ENCODE measurements around the gene CCDC60.

The CCDC60 gene

DNA sequence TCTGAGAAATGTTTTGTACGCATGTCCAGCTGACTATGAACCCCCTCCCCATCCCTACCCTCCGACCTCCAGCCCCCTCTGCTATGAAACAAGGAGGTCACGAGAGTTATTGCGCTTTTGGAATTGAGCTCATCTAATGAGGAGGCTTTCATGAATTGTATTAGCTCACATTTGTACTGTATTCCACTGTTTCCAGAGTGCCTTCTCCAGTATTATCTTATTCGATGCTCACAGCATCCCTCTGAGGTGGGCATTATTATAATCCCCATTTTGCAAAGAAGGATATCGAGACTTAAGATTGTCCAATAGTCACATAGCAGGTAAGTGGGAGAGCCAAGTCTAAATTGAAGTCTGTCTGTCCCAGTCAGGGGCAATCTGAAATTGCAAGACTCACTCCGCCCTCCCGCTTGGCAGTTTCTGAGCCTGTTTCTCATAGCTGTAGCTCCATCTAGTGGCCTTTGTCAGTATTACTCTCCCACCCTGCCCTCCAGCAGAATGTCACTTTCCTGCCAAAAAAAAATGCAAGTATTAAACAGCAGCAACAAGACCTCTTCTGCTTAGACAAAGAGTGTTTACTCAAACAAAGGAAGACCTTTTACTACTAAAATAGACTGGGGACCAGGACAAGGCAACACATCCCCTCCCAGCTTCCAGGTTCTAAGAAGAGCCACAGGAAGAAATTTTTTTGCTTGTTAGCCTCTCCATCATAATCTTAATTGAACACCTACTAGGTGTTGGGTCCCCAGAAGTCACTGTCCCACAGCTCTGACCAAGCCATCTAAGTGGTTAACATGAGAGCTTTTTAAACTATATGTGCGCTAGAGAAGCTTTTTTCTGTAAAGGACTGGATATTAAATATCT is 210.5 kb downstream of the CCDC60 start:
- DNase-seq = peak; percentile 44 to 57

DNA sequence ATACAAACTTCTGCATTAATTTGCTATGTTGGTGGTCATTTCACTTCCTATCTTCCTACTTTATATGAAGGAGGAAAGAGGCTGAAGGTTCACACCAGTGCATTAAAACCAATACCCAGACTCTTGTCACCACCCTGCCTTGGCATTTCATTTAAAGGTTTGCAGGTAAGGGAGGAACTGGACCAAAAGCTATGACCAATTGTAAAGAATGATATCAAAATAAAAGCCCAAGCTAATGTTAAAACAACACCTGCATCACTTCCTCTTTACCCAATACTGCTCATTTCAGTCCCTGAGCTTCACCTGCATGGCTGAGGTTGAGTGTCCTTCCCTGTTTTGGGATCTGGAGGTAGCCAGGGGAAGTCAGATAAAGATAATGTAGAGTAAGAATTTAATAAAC is 211.8 kb downstream of the CCDC60 start:
- no peak for DNase-seq

DNA sequence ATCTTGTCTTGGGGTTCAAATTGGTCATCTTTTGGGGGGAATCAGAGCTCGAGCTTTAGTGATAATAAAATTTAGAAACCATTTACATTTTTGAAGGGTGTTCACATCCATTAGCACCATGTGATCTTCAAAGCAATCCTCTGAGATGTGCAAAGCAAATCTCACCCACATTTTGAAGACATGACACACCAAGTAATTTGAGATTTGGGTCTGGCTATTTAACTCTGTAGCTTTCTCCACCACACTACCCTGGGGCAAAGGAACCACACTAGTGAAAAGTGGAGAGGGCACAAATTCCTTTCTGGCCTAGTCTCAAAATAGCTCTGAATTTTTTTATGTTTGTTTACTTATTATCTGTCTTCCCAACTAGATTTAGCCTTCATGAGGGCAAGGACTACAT is 212.5 kb downstream of the CCDC60 start:
- DNase-seq = no peak

DNA sequence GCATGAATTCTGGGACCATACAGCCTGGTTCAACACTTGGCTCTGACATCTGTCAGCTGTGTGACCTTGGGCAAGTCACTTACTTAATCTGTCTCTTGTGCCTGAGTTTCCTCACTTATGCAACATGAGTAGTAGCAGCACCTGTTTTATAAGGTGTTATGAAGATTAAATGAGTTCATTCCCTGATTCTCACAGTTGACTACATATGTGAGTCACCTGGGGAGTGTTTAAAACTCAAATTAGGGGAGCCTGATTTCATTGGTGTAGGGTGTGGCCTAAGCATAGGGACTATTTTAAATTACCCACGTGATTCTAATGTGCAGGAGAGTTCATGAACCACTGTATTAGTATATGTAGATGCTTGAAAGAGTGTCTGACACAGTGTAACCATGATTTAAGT is 222.3 kb downstream of the CCDC60 start:
- DNase-seq = no peak

DNA sequence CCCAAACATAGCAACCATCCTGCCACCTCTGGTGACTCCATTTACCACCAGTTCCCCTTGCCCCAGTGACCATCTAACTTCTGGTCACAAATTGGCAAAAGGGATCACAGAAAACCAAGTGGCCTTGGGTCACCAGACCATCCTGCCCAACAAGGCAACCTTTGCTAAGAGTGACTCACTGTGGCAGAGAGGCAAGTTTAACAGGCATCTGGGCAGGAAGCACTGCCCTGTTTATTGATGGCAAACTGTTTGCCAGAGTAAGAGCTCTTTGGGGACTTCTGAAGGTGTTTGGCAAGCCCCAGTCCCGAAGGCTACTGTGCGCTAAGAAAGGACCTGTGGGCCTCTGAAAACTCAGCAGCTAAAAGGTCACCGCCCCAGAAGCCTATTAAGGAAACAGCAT is 230.9 kb downstream of the CCDC60 start:
- DNase-seq = no peak

DNA sequence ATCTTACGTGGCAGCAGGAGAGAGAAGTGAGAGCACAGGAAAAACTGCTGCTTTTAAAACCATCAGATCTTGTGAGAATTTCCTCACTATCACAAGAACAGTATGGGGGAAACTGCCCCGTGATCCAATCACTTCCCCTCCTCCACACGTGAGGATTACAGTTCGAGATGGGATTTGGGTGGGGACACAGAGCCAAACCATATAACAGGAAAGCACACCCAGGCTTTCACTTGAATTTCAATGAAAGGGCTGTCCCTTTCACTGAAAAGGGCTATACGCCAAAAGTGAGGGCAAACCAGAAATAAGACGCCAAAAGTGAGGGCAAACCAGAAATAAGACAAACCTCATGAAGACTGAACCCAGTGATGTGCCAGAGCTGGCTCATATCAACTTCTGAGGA is 236.2 kb downstream of the CCDC60 start:
- no peak for DNase-seq

DNA sequence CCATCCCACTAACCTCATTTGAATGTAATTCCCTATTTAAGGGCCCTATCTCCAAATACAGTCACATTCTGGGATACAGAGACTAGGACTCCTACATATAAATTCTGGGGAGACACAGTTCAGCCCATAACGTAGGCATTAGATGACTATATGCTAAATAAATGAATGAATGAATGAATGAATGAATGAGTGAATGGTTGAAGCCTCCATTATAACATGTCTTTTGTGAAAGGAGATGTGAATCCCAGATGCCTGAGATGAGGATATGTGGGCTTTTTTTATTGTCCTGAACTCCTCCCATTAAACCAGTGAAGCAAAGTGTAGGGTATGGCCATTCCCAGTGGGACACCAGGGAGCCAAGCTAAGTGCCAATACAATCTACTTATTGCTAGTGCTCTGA is 238.6 kb downstream of the CCDC60 start:
- DNase-seq = no peak

DNA sequence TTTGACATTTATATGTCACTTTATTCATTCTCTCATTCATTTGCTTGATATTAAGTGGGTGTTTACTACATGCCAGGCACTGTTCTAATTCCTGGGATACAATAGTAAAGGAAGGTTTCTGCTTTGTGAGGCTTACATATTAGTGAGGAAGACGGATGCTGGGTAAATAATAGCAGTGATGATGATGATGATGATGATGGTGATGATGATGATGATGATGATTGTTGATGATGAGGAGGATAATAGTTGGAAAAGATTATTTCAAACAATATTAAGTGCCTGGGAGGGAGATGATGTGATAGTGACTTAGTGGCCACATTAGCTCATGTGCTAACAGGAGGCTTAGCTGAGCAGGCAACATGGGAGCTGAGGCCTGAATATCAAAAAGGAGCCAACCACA is 239.7 kb downstream of the CCDC60 start:
- no peak for DNase-seq

DNA sequence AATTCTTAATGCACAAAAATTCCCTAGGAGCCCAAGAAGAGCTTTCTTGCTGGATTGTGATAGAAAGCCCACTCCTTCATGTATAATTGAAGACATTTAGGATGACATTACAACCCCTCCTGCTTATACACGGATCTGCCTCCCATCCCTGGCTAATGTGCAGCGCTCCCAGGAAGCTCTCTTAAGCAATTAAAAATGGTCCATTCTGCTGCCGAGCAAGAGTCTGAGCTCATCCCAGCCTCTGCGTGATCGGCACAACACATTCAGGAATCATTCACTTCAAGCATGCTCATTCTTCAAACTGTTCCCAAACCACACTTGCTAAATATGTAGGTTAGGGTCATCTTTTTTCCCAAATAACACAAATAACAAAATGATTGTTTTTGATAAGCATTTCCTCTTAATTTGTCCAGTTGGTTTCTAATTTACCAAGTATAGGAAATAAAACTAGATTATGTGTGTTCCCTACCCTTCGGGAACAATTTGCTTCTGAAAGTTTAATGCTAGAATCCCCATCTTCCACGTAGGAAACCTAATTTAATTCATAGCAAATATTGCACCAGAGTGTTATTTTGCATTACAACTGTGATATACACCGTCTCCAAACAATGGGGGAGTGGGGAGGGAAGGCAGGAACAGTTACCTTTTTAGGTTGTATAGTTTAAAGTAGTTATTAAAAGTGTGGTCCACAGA is 241.7 kb downstream of the CCDC60 start:
- no peak for DNase-seq

DNA sequence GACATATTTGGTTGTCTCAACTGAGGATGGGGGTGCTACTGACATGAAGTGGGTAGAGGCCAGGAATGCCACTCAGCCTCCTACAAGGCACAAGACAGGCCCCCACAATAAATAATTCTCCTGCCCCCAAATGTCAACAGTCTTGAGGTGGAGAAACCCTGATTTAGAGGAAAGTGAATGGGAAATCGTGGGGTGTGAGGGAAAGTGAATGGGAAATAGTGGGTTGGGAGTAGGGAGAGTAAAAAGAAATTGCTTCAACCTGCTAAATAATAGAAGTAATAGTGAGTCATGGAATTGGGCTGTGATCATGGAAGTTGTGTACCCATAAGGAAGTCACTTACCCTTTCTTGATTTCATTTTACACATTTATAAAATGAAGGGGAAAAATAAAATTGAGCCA is 242.4 kb downstream of the CCDC60 start:
- no peak for DNase-seq

DNA sequence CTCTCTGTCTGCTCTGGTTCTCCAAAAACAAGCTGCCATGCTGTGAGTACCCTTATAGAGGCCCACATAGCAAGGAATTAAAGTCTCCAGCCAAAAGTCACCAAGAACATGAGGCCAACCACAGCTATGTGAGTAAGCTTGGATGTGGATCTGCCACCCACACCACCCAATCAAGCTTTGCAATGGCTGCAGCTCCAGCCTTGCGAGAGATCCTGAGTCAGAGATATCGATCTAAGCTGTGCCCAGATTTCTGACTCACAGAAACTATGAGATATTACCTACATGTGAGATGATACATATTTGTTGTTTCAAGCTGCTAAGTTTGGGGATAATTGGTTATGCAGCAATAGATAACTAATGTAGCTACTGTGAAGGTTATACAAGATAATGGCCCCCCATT is 243.6 kb downstream of the CCDC60 start:
- peak in 1 of 2 donors; percentile 3 for DNase-seq

DNA sequence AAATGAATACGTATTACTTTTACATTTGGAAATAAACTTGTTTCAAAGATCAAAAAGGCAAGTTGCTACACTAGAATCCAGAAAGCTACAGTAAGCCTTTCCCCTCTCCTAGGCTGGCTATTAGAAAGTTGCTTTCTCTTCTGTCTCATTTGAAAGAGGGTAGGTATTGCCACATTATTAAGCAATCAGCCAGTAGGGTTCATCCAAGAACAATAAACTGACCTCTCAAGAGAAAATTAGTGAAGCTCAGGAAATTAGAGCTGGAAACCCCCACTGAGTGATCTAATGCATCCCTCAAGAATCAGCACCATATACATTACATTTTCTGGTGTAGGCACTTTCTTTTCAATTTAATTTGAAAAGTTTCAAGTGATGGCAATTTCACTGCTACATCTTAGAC is 254.6 kb downstream of the CCDC60 start:
- no peak for DNase-seq

DNA sequence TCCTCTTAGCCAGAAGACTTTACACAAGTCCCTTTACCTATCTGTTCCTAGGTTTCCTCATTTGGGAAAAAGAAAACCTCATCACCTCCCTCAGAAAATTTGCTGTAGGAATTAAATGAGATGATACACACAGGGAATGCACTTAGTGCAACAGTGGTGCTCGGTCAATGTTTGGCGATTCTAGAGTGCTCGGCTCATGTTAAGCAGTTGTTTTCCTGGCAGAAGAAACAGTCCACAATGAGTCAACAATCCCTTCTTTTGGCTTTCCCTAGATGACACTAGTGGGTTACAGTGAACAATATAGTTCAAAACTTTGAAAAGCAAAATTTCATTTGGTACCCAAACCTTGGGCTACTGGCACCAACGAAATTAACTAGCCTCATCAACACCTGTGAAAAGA is 255.1 kb downstream of the CCDC60 start:
- DNase-seq = no peak
